Astrocyte of the spinal cord (primary cell): ENCODE measurements around the gene TRIM65.
A peak's percentile ranks its signal among the peaks of the same experiment; 100 is the strongest.

ENCODE experiments used
- DNase-seq: peaks from one replicate; pipeline ENCODE4 v3.0.0; 2011; ENCODE audit warnings: low read depth, low spot score
- H3K4me3 ChIP-seq: 2 replicates; pipeline ENCODE4 v1.5.1; 2011; ENCODE audit warnings: low read depth, mild to moderate bottlenecking, low read length, moderate library complexity
- in situ Hi-C: cut with HindIII; loops from 2 replicates; pipeline ENCODE4 v1.10.0; 2017; ENCODE audit warnings: low sequenced_read_pairs
- TF ChIP-seq, protein P1 (sequence below): IDR thresholded peaks from 2 replicates; pipeline ENCODE4 v1.5.1; 2012; ENCODE audit warnings: low read depth, mild to moderate bottlenecking, low read length, inconsistent platforms

TRIM65 gene

DNA sequence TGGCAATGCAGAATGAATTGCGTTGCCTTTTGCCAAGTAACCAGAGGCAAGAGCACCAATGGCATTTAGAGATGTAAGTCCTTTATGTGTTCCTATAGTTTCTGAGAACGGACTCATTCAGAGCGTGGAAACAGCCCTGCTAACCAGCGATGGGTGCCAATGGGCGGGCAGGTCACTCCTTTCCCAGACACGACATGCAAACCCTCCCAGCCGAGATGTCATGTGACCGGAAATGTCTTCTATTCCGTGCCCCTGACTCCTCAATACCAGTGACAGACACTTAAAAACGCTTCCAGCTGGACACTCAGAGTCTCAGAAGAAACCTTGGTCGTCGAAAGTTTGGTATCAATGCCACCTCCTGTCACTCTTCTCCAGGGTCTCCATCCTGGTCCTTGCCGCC, 40.9 kb upstream of the TRIM65 start:
- in situ Hi-C loops = no loop called here
- TF ChIP-seq, protein P1, sequence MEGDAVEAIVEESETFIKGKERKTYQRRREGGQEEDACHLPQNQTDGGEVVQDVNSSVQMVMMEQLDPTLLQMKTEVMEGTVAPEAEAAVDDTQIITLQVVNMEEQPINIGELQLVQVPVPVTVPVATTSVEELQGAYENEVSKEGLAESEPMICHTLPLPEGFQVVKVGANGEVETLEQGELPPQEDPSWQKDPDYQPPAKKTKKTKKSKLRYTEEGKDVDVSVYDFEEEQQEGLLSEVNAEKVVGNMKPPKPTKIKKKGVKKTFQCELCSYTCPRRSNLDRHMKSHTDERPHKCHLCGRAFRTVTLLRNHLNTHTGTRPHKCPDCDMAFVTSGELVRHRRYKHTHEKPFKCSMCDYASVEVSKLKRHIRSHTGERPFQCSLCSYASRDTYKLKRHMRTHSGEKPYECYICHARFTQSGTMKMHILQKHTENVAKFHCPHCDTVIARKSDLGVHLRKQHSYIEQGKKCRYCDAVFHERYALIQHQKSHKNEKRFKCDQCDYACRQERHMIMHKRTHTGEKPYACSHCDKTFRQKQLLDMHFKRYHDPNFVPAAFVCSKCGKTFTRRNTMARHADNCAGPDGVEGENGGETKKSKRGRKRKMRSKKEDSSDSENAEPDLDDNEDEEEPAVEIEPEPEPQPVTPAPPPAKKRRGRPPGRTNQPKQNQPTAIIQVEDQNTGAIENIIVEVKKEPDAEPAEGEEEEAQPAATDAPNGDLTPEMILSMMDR = no peak
- H3K4me3 ChIP-seq = no peak overlapping the region
- no peak for DNase-seq

- no peak overlapping the region for H3K4me3 ChIP-seq
Measured at GRCh38 chr17:75933808-75934207, 37.1 kb upstream of the TRIM65 start.

GRCh38 chr17:75932852-75933251, 36.1 kb upstream of the TRIM65 start:
- DNase-seq = no peak
- H3K4me3 ChIP-seq = no peak overlapping the region
- in situ Hi-C loops = no loop called here
- TF ChIP-seq, protein P1 = no peak

More at GRCh38 chr17:75933808-75934207, 37.1 kb upstream of the TRIM65 start:
- in situ Hi-C loops = no loop called here
- TF ChIP-seq, protein P1 = no peak
- DNase-seq = no peak

GRCh38 chr17:75931062-75931461, 34.3 kb upstream of the TRIM65 start:
- no peak overlapping the region for H3K4me3 ChIP-seq
- DNase-seq = no peak
- TF ChIP-seq, protein P1 = no peak
- in situ Hi-C loops = no loop called here

GRCh38 chr17:75927286-75927922, 30.7 kb upstream of the TRIM65 start:
- in situ Hi-C loops = no loop called here
- H3K4me3 ChIP-seq = no peak overlapping the region
- no peak for DNase-seq
- TF ChIP-seq, protein P1 = peak; percentile 30

DNA sequence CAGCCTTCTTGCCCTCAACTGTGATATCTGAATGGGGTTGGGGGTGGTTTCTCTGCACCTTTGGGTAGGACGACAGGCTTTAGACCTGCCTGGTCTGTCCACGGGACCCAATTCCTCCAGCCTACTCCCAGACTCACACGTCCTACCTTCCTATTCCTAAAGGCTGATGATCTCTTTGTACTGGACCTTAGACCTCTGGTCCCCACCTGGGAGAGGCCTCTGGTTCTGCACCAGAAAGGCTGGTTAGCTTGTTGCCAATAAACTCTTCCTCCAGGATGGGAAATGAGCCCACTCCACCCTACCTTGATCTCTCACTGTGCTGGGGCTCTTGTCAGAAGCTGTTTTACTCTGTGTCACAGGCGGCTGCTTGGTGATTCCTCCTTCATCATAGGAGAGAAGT, 29.7 kb upstream of the TRIM65 start:
- in situ Hi-C loops = no loop called here
- TF ChIP-seq, protein P1 = no peak
- no peak for DNase-seq
- no peak overlapping the region for H3K4me3 ChIP-seq
